ENCODE data around the gene NANS.

DNA sequence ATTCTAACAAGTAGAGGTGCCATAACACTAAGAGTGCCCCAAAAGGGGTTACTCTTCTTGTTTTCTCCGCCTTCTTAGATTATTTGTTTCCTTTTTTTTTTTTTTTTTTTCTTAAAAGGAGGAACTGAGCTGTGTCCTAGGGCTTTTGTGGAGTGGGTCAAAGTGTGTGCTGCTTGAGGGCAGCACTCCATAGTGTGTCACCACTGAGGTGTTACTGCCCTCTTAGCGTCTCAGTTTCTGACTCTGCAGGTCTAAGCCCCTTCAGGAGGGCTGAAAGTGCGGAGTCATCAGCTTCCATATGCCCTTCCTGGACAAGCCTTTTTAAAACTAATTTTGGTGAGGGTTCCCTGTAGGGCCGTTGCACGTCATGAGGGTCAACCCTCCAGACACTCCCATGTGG, 12.6 kb upstream of the NANS start:
- TF ChIP-seq FOXM1 (IDR thresholded peaks at IDR 0.05; ENCODE audit: borderline replicate concordance) (no peak), BHLHE40 (IDR thresholded peaks at IDR 0.05; ENCODE audit: borderline replicate concordance) (no peak), PKNOX1 (IDR thresholded peaks at IDR 0.05) (no peak), SUZ12 (IDR thresholded peaks at IDR 0.05) (no peak), HDGF (IDR thresholded peaks at IDR 0.05; ENCODE audit: borderline replicate concordance) (no peak), TARDBP (IDR thresholded peaks at IDR 0.05) (no peak), LEF1 (IDR thresholded peaks at IDR 0.05; ENCODE audit: borderline replicate concordance) (no peak), L3MBTL2 (conservative IDR thresholded peaks at IDR 0.05) (no peak), SP1 (IDR thresholded peaks at IDR 0.05) (no peak), ARNT (IDR thresholded peaks at IDR 0.05) (no peak), ZNF384 (IDR thresholded peaks at IDR 0.05) (no peak), FOXA1 (IDR thresholded peaks at IDR 0.05) (no peak), ELF4 (IDR thresholded peaks at IDR 0.05) (no peak)

Data from HEK293T (cell line).